Activated CD4-positive, alpha-beta T cell treated with anti-CD3 and anti-CD28 coated beads, Interleukin-2, amount 10 ng/mL, durations not matched to agents 24 days and 14 days (primary cell): Measurements from ENCODE around the gene HLA-F. TPM values are rescaled to one million over a fixed set of nuclear protein-coding genes. Genes with fewer than 3 reads are reported as not detected.

Source experiments
- DNase-seq: peaks from one replicate; pipeline ENCODE4 v3.0.0; 2022
- H3K27ac Mint-ChIP-seq: one replicate; pipeline ENCODE4 v1.8.0; 2022; ENCODE audit warnings: mild to moderate bottlenecking, mixed read lengths
- H3K27me3 Mint-ChIP-seq: one replicate; pipeline ENCODE4 v1.8.0; 2022; ENCODE audit warnings: mixed read lengths
- H3K36me3 Mint-ChIP-seq: one replicate; pipeline ENCODE4 v1.8.0; 2022; ENCODE audit warnings: low read depth, mild to moderate bottlenecking, mixed read lengths
- H3K4me1 Mint-ChIP-seq: one replicate; pipeline ENCODE4 v1.8.0; 2021; ENCODE audit warnings: mixed read lengths
- H3K4me3 Mint-ChIP-seq: one replicate; pipeline ENCODE4 v1.8.0; 2022; ENCODE audit warnings: mild to moderate bottlenecking, moderate library complexity, mixed read lengths
- H3K9me3 Mint-ChIP-seq: one replicate; pipeline ENCODE4 v1.8.0; 2021; ENCODE audit warnings: mixed read lengths
- intact Hi-C: fragments of 100-400 bp; cut with micrococcal nuclease; formaldehyde crosslinking; loops from one replicate; pipeline ENCODE4 v1.15.1; 2023
- total RNA-seq: library from RNA; stranded (reverse); gene quantifications from 2 replicates; pipeline ENCODE4 v1.2.3, GENCODE V29; 2022

The HLA-F gene
- total RNA-seq, 1 donor from 2014 or later, result 270 TPM

DNA sequence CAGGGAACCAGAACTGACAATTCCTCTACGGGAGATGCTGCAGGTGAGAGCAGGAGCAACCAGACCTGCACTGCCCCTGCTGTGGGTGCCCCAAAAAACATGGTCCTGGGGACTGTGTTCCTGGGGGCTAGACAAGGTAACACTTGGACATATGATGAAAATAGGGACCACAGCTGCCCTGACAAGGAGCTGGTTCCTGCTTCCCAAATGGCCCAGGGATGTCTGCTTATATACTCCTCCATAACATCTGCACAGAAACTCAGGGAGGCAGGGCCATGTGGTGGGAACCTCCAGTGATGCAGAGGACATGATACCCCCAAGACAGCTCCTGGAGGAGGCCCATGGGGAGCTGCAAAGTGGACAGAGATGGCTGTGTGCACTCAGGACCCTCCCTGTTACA lies 19.8 kb downstream of the HLA-F start:
- H3K9me3 Mint-ChIP-seq, result no peaks in the 10 kb centered on the region
- intact Hi-C loops, result no loop called here
- no peaks in the 10 kb centered on the region for H3K27me3 Mint-ChIP-seq
- DNase-seq, result no peak
- H3K4me1 Mint-ChIP-seq, result peaks cover 26% of the 10 kb centered on the region
- H3K4me3 Mint-ChIP-seq, result no peak overlapping the region
- H3K36me3 Mint-ChIP-seq, result peaks cover 15% of the 10 kb centered on the region
- no peak overlapping the region for H3K27ac Mint-ChIP-seq

- Mint-ChIP-seq H3K36me3 (peaks cover 13% of the 10 kb centered on the region), H3K4me1 (peaks cover 29% of the 10 kb centered on the region), H3K4me3 (no peak overlapping the region), H3K27ac (no peak overlapping the region), H3K9me3 (no peaks in the 10 kb centered on the region), H3K27me3 (no peaks in the 10 kb centered on the region)
- intact Hi-C loops, result no loop called here
- DNase-seq, result no peak
Observed at GRCh38 chr6:29743568-29743967, 20.3 kb downstream of the HLA-F start.

DNA sequence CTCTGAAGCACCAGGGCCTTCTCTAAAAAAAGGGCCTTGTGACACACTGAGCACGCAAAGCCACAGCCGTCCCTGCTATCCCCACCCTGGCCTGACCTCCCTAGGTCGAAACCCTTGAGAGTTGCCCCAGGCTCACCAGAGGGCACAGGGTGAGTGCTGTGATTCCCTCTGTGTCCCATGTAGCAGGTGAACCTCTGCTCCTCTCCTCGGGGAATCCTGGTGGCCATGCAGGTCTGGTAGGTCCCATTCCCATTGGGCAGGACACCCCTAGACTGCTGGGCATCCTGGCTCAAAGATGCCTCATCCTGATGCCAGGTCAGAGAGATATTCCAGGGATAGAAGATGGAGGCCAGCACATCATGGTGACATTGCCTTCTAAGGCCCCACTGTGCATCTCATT lies 20.9 kb downstream of the HLA-F start:
- H3K4me1 Mint-ChIP-seq, result peaks cover 31% of the 10 kb centered on the region
- DNase-seq, result no peak
- H3K27me3 Mint-ChIP-seq, result no peaks in the 10 kb centered on the region
- H3K36me3 Mint-ChIP-seq, result peaks cover 13% of the 10 kb centered on the region
- intact Hi-C loops, result no loop called here
- no peaks in the 10 kb centered on the region for H3K9me3 Mint-ChIP-seq
- H3K4me3 Mint-ChIP-seq, result no peak overlapping the region
- no peak overlapping the region for H3K27ac Mint-ChIP-seq

DNA sequence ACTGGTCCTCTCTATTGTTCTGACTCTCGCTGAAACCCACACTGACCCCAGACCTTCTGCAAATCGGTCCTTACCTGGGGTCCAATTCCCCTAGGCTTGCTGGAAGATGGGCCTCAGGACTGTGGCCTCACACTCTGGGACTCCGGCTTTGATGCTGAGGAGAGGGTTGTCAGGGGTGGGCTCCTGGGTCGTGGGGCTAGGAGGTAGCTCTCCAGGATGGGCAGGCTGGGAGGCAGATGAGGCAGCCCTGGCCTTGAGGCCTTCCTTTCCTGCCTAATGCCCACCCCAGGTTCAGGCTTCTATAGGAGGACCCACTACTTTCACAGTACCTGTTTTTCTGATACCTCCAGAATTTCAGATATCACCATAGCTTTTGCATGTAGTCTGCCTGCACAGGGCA lies 21.4 kb downstream of the HLA-F start:
- no peak for DNase-seq
- H3K36me3 Mint-ChIP-seq, result peaks cover 13% of the 10 kb centered on the region
- H3K27me3 Mint-ChIP-seq, result no peaks in the 10 kb centered on the region
- no peaks in the 10 kb centered on the region for H3K9me3 Mint-ChIP-seq
- H3K27ac Mint-ChIP-seq, result no peak overlapping the region
- no peak overlapping the region for H3K4me3 Mint-ChIP-seq
- intact Hi-C loops, result no loop called here
- H3K4me1 Mint-ChIP-seq, result peaks cover 35% of the 10 kb centered on the region

DNA sequence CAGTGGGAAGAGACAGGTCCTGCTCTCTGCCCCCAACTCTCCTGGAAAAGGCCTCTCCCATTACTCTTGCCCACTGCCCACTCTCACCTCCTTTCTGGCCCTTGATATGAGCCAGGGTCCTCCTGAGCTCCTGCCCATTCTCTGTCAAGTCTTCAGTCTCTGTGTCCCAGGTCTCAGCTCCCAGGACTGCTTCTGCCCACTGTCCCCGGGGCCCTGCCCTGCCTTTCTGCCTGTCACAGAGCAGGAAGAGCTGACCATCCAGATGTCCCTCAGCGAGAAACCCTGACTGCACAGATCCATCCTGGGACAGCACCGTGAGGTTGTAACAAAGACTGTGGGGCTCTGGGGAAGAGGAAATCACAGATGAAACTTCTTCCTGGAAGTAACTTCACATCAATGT lies 22.2 kb downstream of the HLA-F start:
- peaks cover 13% of the 10 kb centered on the region for H3K36me3 Mint-ChIP-seq
- H3K27ac Mint-ChIP-seq, result no peak overlapping the region
- peaks cover 43% of the 10 kb centered on the region for H3K4me1 Mint-ChIP-seq
- no peak for DNase-seq
- H3K27me3 Mint-ChIP-seq, result no peaks in the 10 kb centered on the region
- intact Hi-C loops, result no loop called here
- no peaks in the 10 kb centered on the region for H3K9me3 Mint-ChIP-seq
- H3K4me3 Mint-ChIP-seq, result no peak overlapping the region

- DNase-seq, result no peak
- Mint-ChIP-seq H3K9me3 (no peaks in the 10 kb centered on the region), H3K27me3 (no peaks in the 10 kb centered on the region), H3K4me1 (peaks cover 46% of the 10 kb centered on the region), H3K4me3 (no peak overlapping the region), H3K27ac (no peak overlapping the region), H3K36me3 (peaks cover 11% of the 10 kb centered on the region)
- intact Hi-C loops, result no loop called here
Observed at GRCh38 chr6:29745855-29746449, 22.7 kb downstream of the HLA-F start.

DNA sequence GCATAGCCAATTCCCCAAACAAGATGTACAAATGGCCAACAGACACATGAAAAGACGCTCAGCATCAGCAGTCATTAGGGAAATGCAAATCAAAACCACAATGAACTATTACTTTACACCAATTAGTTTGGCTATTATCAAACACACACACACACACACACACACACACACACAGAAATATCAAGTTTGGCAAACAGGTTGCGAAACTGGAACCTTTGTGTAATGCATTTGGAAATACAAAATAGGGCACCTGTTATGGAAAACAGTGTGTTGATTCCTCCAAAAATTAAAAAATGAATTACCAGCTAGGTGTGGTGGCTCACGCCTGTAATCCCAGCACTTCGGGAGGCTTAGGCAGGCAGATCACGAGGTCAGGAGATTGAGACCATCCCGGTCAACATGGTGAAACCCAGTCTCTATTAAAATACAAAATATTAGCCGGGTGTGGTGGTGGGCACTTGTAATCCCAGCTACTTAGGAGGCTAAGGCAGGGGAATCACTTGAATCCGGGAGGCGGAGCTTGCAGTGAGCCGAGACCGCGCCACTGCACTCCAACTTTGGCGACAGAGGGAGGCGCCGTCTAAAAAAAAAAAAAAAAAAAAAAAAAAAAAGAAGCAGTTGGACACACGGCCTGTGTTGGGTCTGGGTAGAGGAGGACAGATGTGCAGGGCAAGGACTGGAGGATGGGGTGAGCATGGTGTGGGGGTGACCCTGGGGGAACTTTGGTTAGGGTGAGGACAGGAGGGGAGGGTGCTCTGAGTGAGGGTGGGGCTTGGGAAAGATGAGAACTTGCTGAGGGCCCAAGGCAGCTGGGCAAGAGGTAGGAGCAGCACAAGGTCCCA lies 23.8 kb downstream of the HLA-F start:
- H3K9me3 Mint-ChIP-seq, result no peaks in the 10 kb centered on the region
- DNase-seq, result no peak
- H3K27me3 Mint-ChIP-seq, result no peaks in the 10 kb centered on the region
- H3K27ac Mint-ChIP-seq, result peak overlapping the region; percentile 25
- intact Hi-C loops, result no loop called here
- peak overlapping the region; percentile 96 for H3K4me3 Mint-ChIP-seq
- H3K36me3 Mint-ChIP-seq, result peaks cover 11% of the 10 kb centered on the region
- peaks cover 54% of the 10 kb centered on the region for H3K4me1 Mint-ChIP-seq

DNA sequence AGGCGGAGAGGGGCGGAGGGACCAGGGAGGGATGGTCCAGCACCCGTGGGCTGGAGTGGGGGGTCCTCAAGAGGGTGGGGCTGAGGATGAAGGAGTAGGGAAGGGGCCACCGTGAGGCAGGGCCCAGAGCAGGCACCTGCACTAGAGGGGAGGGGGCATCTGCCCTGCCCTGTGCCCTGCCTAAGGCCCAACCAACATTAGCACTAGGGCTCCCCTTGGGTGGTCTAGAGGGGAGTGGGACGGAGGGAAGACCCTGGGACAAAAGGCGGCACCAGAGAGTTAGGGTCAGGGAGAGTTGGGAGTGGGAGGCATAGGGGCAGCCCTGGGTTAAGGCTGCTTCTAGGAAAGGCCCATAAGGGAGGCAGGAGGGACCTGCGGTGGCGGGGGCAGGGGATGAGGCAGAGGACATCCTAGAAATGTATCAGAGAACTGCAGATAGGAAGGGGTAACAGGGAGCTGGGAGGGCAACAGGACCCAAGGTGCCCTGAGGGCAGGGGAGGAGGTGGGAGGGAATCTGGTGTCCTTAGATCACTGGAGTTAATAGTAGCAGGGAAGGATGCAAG lies 24.5 kb downstream of the HLA-F start:
- Mint-ChIP-seq H3K4me3 (peak overlapping the region; percentile 96), H3K27me3 (no peaks in the 10 kb centered on the region), H3K9me3 (no peaks in the 10 kb centered on the region), H3K36me3 (peaks cover 11% of the 10 kb centered on the region), H3K4me1 (peaks cover 54% of the 10 kb centered on the region), H3K27ac (peak overlapping the region; percentile 90)
- no peak for DNase-seq
- intact Hi-C loops, result loop anchor here (2.0 kb wide), 1 partner anchor 97 kb away; no protein-coding TSS in a partner anchor

GRCh38 chr6:29748391-29749307 lies 25.4 kb downstream of the HLA-F start:
- Mint-ChIP-seq H3K4me1 (peaks cover 60% of the 10 kb centered on the region), H3K4me3 (peak overlapping the region; percentile 96), H3K9me3 (no peaks in the 10 kb centered on the region), H3K27ac (peak overlapping the region; percentile 90), H3K36me3 (peaks cover 11% of the 10 kb centered on the region), H3K27me3 (no peaks in the 10 kb centered on the region)
- peak; percentile 96 for DNase-seq
- intact Hi-C loops, result loop anchor here (2.0 kb wide), 1 partner anchor 98 kb away; no protein-coding TSS in a partner anchor

GRCh38 chr6:29749308-29749662 lies 26.1 kb downstream of the HLA-F start:
- Mint-ChIP-seq H3K27ac (peak overlapping the region; percentile 80), H3K9me3 (no peaks in the 10 kb centered on the region), H3K4me3 (peak overlapping the region; percentile 96), H3K36me3 (peaks cover 10% of the 10 kb centered on the region), H3K4me1 (peaks cover 62% of the 10 kb centered on the region), H3K27me3 (no peaks in the 10 kb centered on the region)
- intact Hi-C loops, result loop anchor here (2.0 kb wide), 1 partner anchor 98 kb away; no protein-coding TSS in a partner anchor
- DNase-seq, result no peak

GRCh38 chr6:29749668-29750067 lies 26.4 kb downstream of the HLA-F start:
- intact Hi-C loops, result loop anchor here (2.0 kb wide), 1 partner anchor 99 kb away; no protein-coding TSS in a partner anchor
- Mint-ChIP-seq H3K4me3 (peak overlapping the region; percentile 96), H3K4me1 (peaks cover 62% of the 10 kb centered on the region), H3K9me3 (no peaks in the 10 kb centered on the region), H3K36me3 (peaks cover 10% of the 10 kb centered on the region), H3K27me3 (no peaks in the 10 kb centered on the region), H3K27ac (peak overlapping the region; percentile 80)
- DNase-seq, result peak; percentile 67

- Mint-ChIP-seq H3K36me3 (peaks cover 5% of the 10 kb centered on the region), H3K27ac (peak overlapping the region; percentile 14), H3K27me3 (no peaks in the 10 kb centered on the region), H3K9me3 (no peaks in the 10 kb centered on the region), H3K4me1 (peaks cover 63% of the 10 kb centered on the region), H3K4me3 (peak overlapping the region; percentile 96)
- intact Hi-C loops, result no loop called here
- no peak for DNase-seq
Observed at GRCh38 chr6:29750709-29751108, 27.5 kb downstream of the HLA-F start.

DNA sequence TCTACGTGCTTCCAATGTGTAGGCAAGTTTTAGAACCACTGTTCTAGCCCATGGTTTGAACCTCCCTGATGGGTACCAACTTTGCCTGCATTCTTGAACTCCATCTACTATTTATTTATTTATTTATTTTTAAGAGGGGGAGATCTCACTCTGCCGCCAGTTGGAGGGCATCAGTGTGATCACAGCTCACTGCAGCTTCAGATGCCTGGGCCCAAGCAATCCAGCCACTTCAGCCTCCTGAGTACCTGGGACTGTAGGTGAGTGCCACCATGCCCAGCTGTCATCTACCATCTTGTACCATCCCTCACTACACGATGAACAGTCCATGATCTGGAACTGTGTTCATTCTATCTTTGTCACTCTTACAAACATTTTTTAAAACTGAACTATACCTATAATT lies 28.2 kb downstream of the HLA-F start:
- peaks cover 56% of the 10 kb centered on the region for H3K4me1 Mint-ChIP-seq
- peak overlapping the region; percentile 86 for H3K4me3 Mint-ChIP-seq
- DNase-seq, result no peak
- no peaks in the 10 kb centered on the region for H3K9me3 Mint-ChIP-seq
- H3K27ac Mint-ChIP-seq, result no peak overlapping the region
- intact Hi-C loops, result no loop called here
- peaks cover 2% of the 10 kb centered on the region for H3K36me3 Mint-ChIP-seq
- H3K27me3 Mint-ChIP-seq, result no peaks in the 10 kb centered on the region
